Superior temporal gyrus (tissue), 1 donor: Measurements from ENCODE around the gene YWHAG.
"Not testable (repeated sequence)": the region's sequence is repeated elsewhere in the genome, so short reads cannot be mapped to it uniquely, and the experiment has no call there.

Experiments used
- DNase-seq: peaks from one replicate; pipeline ENCODE4 v3.0.0-alpha.2; 2016; ENCODE audit errors: extremely low spot score

The YWHAG gene

DNA sequence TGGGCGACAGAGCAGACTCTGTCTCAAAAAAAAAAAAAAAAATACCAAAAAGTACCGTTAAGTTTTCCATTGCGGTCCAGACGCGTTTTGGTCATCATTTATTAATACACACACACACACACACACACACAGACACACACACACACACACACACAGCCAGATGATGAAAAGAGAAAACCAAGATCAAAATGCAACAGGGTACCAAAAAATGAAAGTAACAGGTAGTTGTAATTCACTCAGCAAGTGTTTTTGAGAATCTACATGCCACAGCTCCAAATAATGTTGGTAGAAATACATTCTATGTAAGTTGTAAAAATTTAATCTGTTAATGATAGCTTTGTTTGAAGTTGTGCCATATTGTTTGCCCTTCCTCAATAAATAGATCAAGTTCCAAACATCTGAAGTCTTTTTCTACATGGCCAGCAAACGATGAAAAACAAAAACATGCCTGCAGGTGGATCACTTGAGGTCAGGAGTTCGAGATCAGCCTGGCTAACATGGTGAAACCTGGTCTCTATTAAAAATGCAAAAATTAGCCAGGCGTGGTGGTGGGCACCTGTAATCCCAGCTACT lies 9.4 kb downstream of the YWHAG start:
- no peak for DNase-seq

DNA sequence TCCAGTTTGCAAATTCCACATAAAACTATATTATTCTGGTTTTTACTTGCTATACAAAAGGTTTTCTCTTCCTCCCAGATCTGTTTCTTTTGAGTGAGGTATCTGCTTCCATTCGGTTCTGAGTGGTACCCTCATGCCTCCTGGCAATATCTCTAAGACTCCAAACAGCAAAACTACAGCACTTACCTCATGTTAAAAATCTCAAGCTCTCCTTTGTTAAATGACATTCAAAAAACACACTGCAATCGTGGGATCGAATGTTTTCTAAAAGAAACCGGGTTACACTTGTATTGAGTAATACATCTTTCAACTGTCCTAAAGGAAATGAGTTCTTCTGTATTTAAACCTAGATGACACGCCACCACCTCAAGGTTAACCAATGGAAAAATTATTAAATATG lies 11.1 kb downstream of the YWHAG start:
- DNase-seq, result no peak

DNA sequence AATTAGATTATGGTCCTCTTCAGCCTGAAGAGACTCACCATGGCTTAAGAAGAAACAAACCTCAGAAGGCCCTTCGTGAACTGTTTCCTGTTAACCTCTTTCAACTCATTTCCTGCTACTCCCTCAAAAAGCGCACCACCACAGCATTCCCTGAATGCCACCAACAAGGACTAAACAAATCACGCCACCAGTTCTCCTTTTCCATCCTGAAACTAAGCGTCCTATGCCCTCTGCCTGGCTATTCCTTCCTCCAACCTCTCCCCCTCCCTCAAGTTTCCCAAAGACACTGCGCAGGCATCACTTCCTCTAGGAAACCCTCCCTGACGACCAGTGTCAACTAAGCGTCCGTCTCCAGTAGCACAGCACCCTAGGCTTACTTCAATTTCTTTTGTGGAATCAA lies 12.0 kb downstream of the YWHAG start:
- no peak for DNase-seq

DNA sequence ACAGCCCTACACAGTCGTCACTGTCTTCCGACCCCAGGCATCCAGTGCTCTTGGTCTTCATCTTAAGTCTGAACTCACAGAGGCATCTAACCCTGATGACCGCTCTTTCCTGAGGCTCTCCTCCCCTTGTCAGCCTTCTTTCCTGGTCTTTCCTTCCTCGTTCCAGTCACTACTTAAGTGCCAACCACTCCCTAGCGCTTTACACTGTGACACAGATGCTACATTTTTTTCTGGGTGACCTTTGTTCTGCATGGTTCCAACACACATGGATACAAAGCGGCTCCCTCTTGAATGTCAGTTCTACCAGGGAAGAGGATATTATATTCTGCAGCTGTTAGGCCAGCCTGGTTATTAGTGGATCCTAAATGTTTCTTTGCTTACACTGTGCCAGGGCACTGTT lies 12.7 kb downstream of the YWHAG start:
- no peak for DNase-seq

DNA sequence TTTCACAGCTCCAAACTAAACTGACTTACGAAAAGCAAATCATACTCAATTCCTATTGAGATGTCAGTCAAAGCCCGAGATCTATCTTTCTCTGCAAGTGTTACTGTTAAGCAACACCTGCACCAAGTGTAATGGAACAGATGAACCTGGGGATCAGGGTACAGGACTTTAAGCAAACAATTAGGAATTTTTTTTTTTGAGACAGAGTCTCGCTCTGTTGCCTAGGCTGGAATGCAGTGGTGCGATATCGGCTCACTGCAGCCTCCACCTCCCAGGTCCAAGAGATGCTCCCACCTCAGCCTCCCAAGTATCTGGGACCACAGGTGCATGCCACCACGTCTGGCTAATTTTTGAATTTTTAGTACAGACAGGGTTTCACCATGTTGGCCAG lies 14.9 kb downstream of the YWHAG start:
- DNase-seq, result no peak

DNA sequence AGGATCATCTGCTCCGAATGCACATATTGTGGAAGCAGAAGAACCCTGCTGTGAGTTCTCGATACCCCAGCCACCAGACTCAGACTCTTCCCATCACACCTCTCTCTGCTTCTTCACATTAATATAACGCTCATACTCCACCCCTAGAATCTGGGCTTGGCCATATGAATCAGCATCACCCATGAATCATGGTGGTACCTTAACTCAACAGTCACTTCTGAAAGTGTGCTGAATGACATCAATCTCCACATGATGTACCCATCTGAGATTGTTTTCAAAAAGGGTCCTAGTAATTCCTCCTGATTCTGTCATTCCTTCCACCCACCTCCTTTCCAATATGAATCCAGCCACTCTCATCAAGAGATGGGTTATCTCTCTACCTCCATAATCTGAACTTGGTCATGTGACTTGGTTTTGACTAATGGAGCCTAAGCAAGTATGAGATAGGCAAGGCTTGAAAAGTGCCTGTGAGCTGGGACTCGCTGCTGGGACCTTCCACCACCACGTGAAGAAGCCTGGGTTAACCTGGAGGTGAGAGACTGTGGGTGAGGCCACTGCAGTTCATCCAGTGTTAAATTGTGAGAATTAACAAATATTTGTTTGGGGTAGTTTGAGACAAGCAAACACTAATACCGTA lies 15.4 kb downstream of the YWHAG start:
- no peak for DNase-seq

DNA sequence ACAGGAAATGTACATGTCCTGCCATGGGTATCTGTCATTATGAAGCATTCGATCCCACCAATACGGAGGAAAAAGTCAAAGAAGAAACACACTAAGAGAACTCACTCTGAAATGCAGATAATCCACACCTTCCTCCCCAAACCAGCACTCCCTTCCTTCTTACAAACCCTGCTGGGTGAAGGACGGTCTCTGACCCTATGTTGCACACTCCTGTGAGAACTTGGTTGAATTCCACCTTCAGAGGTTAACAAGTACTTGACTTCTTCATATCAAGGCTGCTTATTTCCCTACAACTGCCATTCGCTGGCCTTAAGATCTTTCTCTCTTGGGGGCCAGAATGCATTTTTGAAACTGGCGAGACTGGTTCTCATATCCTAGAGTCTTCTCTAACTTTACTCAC lies 16.6 kb downstream of the YWHAG start:
- no peak for DNase-seq

DNA sequence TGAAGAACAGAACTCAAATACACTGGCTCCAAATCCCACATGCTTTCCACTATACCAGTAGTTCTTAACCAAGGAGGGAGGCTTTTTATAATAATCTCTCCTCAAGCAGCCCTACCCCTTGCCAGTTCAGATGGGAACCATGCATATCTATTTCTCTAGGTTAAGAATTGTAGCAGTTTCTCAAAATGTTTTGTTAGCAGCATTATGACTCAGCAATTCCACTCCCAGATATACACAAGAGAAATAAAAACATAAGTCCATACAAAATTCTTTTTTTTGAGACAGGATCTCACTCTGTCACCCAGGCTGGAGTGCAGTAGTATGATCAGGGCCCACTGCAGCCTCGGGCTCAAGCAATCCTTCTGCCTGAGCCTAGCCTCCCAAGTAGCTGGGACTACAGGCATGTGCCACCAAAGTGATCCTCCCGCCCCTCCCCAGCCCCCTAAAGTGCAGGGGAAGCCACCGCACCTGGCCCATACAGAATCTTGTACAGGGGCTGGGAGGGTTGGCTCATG lies 18.1 kb downstream of the YWHAG start:
- DNase-seq, result no peak

DNA sequence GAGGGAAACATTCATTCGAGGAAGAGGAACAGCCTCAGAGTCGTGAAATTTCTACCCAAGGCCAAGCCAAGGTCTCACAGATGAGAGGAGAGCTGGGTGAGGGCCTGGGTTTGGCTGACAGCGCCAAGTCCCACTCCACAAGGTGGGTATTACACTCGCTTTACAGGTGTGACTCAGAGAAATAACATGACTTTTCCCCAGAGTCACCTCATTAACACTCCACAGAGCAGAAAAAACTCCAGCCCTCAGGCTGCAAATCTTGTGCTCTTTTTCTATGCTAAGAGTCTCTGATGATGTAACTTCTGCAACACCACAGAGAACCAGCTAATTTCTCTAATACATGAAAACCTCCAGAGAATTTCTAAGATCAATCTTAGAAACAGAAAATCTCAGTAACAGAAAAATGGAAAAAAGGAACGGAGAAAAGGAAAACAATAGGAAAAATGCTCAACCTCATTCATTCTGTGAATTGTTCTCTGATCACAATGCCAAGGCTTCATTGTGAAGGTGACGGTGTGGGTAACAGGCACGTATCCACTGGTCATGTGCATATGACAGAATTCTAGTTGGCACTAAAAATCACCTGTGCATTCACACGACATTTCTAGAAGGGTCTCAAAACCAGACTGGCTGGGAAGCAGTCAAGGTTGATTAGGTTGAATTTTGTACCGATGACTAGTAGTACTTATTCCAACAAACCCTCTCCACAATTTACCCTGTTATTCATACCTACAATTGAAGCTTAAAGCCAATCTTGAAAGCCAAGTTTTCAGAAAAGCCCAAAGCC lies 20.3 kb downstream of the YWHAG start:
- no peak for DNase-seq

DNA sequence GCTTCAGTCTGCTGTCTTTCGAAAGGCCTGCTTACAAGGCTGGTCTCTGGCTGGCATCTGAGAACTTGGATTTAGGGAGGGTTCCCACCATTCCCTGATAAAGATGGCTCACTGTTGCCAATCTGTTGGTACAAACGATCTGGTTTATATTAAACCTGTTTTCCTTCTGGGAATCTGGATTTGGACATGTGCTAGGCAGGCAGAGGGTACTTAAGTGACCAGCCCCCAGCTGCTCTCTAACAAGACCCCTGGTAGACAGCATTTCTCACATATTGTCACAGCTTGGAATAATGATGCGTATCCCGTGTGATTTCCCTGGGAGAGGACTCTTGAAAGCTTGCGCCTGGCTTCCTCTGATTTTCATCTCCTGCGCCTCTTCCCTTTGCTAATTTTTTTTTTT lies 21.6 kb downstream of the YWHAG start:
- DNase-seq, result no peak

DNA sequence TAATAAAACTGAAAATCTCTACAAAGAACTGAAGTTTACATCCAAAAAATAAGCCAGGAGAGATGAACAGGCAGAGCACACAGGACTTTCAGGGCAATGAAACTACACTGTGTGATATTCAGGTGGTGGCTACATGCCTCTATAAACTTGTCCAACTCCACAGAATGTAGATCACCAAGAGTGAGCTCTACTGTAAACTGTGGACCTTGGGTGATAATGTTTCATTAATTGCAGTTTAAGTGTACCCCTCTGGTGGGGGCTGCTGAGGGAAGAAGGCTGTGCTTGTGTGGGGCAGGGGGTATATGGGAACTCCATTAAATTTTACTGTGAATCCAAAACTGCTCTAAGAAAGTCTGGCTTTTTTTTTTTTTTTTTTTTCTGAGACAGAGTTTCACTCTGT lies 22.7 kb downstream of the YWHAG start:
- no peak for DNase-seq

DNA sequence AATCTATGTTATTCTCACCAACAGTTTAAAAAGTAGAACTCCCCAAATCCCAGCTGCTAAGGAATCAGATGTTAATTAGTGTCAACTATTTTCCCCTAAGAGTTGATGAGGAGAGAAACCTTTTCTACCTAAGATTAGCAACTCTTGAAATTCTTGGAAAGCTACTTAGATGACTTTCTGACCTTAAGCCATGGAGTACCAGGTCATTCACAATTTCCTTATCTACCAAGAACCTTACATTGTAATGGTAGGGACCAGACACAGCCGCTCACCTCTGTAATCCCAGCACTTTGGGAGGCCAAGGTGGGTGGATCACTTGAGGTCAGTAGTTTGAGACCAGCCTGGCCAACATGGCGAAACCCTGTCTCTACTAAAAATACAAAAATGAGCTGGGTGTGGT lies 23.4 kb downstream of the YWHAG start:
- DNase-seq, result not testable (repeated sequence)

DNA sequence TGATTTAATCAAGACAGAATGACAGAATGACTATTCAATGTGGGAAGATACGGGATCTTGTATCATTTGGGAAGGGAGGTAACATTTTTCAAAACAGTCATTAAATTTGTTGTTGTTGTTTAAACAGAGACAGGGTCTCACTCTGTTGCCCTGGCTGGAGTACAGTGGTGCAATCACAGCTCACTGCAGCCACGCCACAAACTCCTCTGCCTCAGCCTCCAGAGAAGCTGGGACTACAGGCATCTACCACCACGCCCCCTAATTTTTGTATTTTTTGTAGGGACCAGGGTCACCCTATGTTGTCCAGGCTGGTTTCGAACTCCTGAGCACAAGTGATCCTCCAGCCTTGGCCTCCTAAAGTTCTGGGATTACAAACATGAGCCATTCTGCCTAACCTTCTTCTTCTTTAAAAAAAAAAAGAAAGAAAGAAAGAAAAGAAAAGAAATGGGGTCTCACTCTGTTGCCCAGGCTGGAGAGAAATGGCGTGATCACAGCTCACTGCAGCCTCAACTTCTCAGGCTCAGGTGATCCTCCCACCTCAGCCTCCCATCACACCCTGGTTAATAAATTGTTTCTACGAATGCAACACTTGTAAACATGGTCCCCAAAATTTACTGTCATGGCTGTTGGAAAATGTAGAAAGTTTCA lies 24.3 kb downstream of the YWHAG start:
- no peak for DNase-seq

DNA sequence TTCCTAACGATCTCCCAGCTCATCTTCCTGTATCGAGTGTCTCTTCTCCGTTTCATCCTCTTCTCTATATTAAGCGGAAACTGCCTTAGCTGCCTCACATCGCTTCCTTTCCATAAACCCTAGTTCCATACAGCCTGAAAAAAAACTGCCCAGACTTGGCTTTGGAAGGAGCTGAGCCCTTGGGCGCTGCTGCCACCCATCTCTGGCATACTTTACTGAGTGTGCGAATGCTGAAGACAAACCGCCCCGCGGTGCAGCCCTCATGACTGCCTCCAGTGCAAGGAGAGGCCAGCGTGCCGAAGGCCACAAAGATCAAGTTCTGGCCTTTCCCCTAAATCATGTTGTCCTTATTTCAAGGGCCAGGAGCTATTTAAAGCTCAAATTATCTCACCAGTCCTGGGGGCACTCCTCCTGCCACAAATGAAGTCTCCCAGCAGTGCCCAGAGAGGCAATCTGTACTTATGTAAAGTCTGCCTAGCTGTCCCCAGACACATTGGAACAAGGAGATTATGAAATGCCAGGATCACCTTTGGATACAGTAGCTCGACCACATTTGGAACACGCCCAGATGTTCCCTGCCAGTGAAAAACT lies 25.2 kb downstream of the YWHAG start:
- DNase-seq, result no peak

DNA sequence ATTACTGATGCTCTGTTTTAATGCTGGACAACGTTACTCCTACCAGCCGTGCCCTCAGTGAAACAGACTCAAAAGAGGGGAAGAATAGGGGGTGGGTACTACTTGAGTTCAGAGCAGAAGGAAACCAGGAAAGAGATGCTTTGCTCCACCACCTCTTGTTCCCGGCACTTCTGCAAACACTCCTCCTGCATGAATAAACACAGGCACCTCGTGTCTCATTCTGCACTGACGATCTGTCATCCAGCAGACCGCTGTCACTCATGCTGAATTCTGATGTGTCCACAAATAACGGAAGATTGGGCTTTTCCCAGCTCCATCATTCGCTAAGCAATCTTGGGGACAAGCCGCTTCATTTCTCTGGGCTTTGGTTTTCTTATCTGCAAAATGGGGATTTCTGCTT lies 26.7 kb downstream of the YWHAG start:
- no peak for DNase-seq

DNA sequence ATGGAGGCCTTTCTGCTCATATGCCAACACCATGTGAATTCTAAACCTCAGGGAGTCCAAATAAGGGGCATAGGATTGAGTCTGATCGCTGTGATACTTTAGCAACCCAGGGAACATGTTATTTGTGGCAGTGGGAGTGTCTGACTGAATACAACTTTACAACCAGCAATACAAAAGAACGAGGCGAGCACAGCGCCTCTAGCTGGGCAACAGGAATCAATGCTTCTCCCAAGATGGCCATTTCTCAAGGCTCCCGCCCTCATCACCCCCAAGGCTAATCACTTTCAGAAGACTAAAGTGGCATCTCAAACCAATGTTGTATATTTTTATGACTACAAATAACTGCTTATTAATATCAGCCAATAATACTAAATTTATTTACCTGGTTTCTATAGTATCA lies 28.1 kb downstream of the YWHAG start:
- DNase-seq, result no peak

DNA sequence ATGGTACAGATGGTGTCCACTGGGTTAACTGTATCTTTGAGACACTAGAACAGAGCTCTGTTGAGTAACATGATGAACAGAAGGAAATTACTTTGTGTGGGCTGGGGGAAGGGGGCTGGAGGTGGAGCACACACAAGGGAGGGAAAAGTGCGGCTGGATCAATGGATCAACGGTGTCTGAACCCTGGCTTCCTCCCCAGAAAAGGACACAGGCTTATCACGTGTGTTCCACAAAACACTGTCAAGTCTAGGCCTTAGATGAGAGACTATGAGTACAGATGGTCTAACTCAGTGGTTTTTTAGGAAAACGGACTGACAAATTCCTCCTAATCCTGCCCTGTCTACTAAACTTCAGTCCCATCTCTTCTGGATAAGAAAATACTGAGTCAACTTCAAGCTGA lies 28.5 kb downstream of the YWHAG start:
- DNase-seq, result no peak

DNA sequence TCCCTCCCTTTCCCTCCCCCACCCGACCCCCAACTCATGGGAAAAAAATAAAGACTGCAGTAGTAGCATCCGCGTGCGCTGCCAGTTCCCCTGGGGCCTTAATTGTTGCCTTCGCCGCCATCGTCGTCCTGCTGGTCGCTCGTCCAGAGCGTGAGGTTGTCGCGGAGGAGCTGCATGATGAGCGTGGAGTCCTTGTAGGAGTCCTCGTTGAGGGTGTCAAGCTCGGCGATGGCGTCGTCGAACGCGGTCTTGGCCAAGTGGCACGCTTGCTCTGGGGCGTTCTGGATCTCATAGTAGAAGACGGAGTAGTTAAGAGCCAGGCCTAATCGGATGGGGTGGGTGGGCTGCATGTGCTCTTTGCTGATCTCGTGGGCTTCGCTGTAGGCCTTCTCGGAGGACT lies 29.3 kb downstream of the YWHAG start:
- no peak for DNase-seq

DNA sequence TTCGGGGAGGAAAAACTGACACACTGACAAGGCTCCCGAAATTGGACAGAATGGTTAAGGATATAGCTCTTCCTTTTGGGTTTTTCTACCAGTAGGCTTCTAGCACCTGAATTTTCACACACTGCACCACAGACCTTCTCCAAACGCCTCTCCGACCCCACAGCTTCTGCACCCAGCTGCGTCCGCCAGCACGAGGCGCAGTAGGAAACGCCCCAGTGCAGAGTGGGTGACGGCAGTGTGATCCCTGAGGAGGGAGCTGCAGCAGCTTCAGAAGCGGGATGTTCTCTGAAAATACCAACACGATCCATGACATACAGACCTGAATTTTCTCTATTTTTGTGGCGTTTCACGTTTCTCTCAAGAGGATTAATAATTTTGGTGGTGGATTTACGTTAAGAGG lies 30.4 kb downstream of the YWHAG start:
- DNase-seq, result no peak

DNA sequence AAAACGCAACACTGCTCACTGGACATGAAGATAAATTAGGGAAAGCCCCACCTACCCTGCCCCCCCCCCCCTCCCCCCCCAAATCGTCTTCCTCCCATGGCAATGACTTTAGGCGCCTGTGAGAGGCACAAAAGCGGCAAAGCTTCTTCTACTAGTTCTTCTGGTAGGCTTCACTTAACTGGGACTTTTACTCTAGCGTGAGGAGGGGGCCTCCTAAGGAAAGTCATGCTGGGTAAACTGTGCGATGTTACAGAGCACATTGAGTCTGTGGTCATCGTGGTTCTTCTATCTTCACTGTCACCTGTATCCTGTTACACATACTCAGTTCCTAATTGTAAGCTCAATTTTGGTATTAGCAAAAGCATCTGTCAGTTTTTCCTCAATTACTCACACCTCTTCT lies 31.2 kb downstream of the YWHAG start:
- DNase-seq, result no peak

DNA sequence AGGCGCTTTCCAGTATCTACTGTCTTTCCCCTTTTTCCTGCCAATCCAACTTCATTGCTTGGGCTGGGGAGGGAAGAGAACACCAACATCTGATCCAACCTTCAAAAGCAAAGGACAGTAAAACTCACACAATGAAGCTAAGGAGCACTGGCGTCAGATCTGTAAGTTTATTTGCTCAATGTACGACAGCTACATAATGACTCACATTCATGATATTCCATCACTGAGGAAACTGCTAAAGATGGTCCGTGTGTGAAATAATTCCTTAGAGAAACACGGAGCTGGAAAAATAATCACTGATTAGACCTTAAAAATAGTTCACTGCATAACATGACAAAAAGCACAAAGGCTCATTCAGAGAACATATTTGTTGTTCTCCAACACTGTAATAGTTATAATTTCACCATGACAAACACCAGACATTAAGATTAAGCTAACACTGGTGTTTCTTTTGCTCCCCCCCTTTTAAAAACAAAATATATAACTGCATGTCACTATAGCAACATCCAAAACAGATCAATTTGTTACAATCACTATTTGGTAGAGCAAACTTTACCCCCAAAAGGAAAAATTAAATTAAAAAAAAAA lies 32.1 kb downstream of the YWHAG start:
- DNase-seq, result no peak

DNA sequence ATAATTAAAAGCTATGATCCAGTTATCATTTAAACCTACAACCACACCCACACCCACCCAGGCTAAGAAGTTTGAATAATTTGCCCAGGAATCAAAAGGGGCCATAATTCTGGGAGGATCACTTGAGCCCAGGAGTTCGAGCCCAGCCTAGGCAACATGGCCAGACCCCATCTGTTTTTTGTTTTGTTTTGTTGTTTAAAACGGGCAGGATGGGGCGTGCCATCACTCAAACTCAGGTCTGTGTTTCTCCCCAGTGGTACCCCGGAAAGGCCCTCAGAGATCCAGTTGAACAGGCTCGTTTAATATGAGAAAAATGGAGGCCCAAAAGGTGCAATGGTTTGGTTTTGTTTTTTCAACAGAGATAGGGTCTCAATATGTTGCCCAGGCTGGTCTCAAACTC lies 33.0 kb downstream of the YWHAG start:
- DNase-seq, result no peak
